GM12878 (cell line): ENCODE data around the gene DNAAF5. TPM values are rescaled to one million over a fixed set of nuclear protein-coding genes. Genes with fewer than 3 reads are reported as not detected.

Experiments used
- ATAC-seq: fragments of 200-7000 bp; cut with Tn5 transposase; 3 replicates; pipeline ENCODE4 v1.9.1; 2020; ENCODE audit warnings: mild to moderate bottlenecking, moderate library complexity
- BruUV-seq: library from RNA; stranded (reverse); fragments of 400-500 nt; replicated peaks from 2 replicates; lab custom pipeline; 2021; lab: Mats Ljungman, UMichigan
- CTCF ChIA-PET: fragments of 300-600 bp; sonication (Branson Sonifier 250); formaldehyde crosslinking; extraction: SDS; loops from one replicate; lab custom pipeline; 2021; ENCODE audit warnings: inconsistent platforms; lab: Yijun Ruan, JAX
- POLR2A ChIA-PET: fragments of 350-600 bp; formaldehyde crosslinking; extraction: SDS; loops from one replicate; lab custom pipeline; 2021; ENCODE audit warnings: inconsistent platforms; lab: Charles Lee
- RAD21 ChIA-PET: fragments of 300-600 bp; sonication (Branson Sonifier 250); formaldehyde crosslinking; loops from one replicate; lab custom pipeline; 2023; ENCODE audit warnings: antibody characterized with exemption; ENCODE audit not compliant: unreplicated experiment; lab: Charles Lee
- SMC1A ChIA-PET: fragments of 300-600 bp; sonication (Branson Sonifier 250); formaldehyde crosslinking; loops from one replicate; lab custom pipeline; 2023; ENCODE audit not compliant: unreplicated experiment, uncharacterized antibody; lab: Charles Lee
- DNase-seq: peaks from one replicate; pipeline ENCODE4 v3.0.0-alpha.2; 2011; ENCODE audit warnings: low read depth, low spot score
- FAIRE-seq: peaks from 3 replicates; lab custom pipeline; 2011; peaks lifted over from hg19 to GRCh38; lab: Jason Lieb, UNC
- H2AFZ ChIP-seq: 2 replicates; pipeline ENCODE4 v1.6.0; 2011; ENCODE audit warnings: low read depth, low read length, control low read depth; ENCODE audit not compliant: control insufficient read depth
- H3K27ac ChIP-seq: 2 replicates; pipeline ENCODE4 v1.5.1; 2011; ENCODE audit warnings: control low read depth; ENCODE audit not compliant: control insufficient read depth, insufficient read depth
- H3K27me3 ChIP-seq, 2 experiments: replicated peaks in 1 of 2; 2 replicates each; pipeline versions ENCODE4 v1.6.0 to v1.6.1; 2011; ENCODE audit warnings: low read length in 1 of 2; ENCODE audit not compliant: control insufficient read depth in 2 of 2, insufficient read depth in 2 of 2
- H3K36me3 ChIP-seq, 2 experiments: 2 replicates each; pipeline ENCODE4 v1.5.1; 2011; ENCODE audit warnings: low read length in 1 of 2; ENCODE audit not compliant: control insufficient read depth in 2 of 2, insufficient read depth in 2 of 2
- H3K4me1 ChIP-seq: 2 replicates; pipeline ENCODE4 v1.6.1; 2011; ENCODE audit warnings: mild to moderate bottlenecking, low read length, moderate library complexity, mixed read lengths; ENCODE audit not compliant: control insufficient read depth, insufficient read depth
- H3K4me2 ChIP-seq: 2 replicates; pipeline ENCODE4 v1.6.0; 2011; ENCODE audit warnings: control low read depth; ENCODE audit not compliant: control insufficient read depth, insufficient read depth
- H3K4me3 ChIP-seq: fragments of 200-600 bp; sonication (generic); 2 replicates; pipeline ENCODE4 v1.5.1; 2016
- H3K79me2 ChIP-seq: 2 replicates; pipeline ENCODE4 v1.6.0; 2011; ENCODE audit warnings: low read length; ENCODE audit not compliant: control insufficient read depth, insufficient read depth
- H3K9ac ChIP-seq: 2 replicates; pipeline ENCODE4 v1.8.0; 2011; ENCODE audit warnings: low read length, control low read depth, mixed read lengths; ENCODE audit not compliant: control insufficient read depth, insufficient read depth
- H3K9me3 ChIP-seq: replicated peaks from 3 replicates; pipeline ENCODE4 v1.5.1; 2011; ENCODE audit warnings: mild to moderate bottlenecking, low read length; ENCODE audit not compliant: control insufficient read depth, insufficient read depth
- H4K20me1 ChIP-seq: 2 replicates; pipeline ENCODE4 v1.6.0; 2011; ENCODE audit not compliant: control insufficient read depth, insufficient read depth
- ATF3 ChIP-seq: IDR thresholded peaks from 2 replicates; pipeline ENCODE4 v1.6.1; 2011; ENCODE audit warnings: low read depth, mild to moderate bottlenecking, low read length, moderate library complexity, borderline replicate concordance; ENCODE audit errors: extremely low read depth
- GATAD2B ChIP-seq: fragments of 450-650 bp; conservative IDR thresholded peaks from 2 replicates; pipeline ENCODE4 v1.6.1; 2017; ENCODE audit warnings: low read depth, mild to moderate bottlenecking, moderate library complexity
- SMAD1 ChIP-seq: fragments of 450-650 bp; IDR thresholded peaks from 2 replicates; pipeline ENCODE4 v1.6.1; 2018; ENCODE audit warnings: mild to moderate bottlenecking, low read depth; ENCODE audit not compliant: partially characterized antibody
- SUPT20H ChIP-seq: IDR thresholded peaks from 2 replicates; pipeline ENCODE4 v1.6.1; 2011; ENCODE audit warnings: low read depth, mild to moderate bottlenecking, low read length, moderate library complexity, borderline replicate concordance; ENCODE audit not compliant: control insufficient read depth
- WGBS: methylation state at CpG from one replicate; pipeline ENCODE4 v1.1.6; 2016; ENCODE audit warnings: low lambda C conversion rate; ENCODE audit not compliant: insufficient replicate concordance, insufficient coverage; ENCODE audit errors: missing lambda C conversion rate; 5-methylcytosine and 5-hydroxymethylcytosine counted together
- in situ Hi-C: fragments of 300-500 bp; cut with MboI; formaldehyde crosslinking; loops from 9 replicates; pipeline ENCODE4 v1.14.3; 2018; ENCODE audit warnings: mixed read lengths
- intact Hi-C: fragments of 100-400 bp; cut with micrococcal nuclease; formaldehyde crosslinking; loops from one replicate; pipeline ENCODE4 v1.14.2; 2022; ENCODE audit not compliant: unreplicated experiment
- polyA plus RNA-seq, 11 experiments: library from polyadenylated mRNA; depleted of rRNA in 4 of 11; unstranded in 6 of 11; stranded (reverse) in 5 of 11; fragments of >200 nt; fragmentation: Nextera tagmentation in 4 of 11; fragmentation: Illumina TruSeq in 1 of 11; extraction: Ambion mirVana in 4 of 11; extraction: Trizol in 1 of 11; gene quantifications; 1 replicate in 1 of 11; 2 replicates in 10 of 11; pipeline versions ENCODE4 v1.2.1 to v1.2.3, GENCODE V29; 2011 to 2016; ENCODE audit warnings: inconsistent platforms in 2 of 11, missing spikeins in 2 of 11, low read depth in 1 of 11
- total RNA-seq, 4 experiments: library from RNA; depleted of rRNA in 3 of 4; stranded (reverse); fragments of >200 nt in 3 of 4; fragmentation: Illumina TruSeq in 1 of 4; extraction: Trizol in 1 of 4; gene quantifications; 2 replicates each; pipeline versions ENCODE4 v1.2.1 to v1.2.3, GENCODE V29; 2013 to 2021

The DNAAF5 gene
- total and polyA plus RNA-seq, 10 of the 15 experiments (the other 5 are each of a cell fraction or from before 2014, with no cell fraction given) = 1.8 to 38.3 (median 9.2) TPM

- intact Hi-C loops = loop anchor here (5.0 kb wide), 1 partner anchor 451 kb away; no protein-coding TSS in a partner anchor
- RAD21 ChIA-PET = interaction anchor here (1.0 kb wide), 1 partner anchor 169 kb away, joined by 3 read pairs; no protein-coding TSS in a partner anchor
- no peak for FAIRE-seq
- BruUV-seq = no TSS peak
- Histone ChIP-seq H3K4me2 (no peak overlapping the region), H4K20me1 (no peaks in the 10 kb centered on the region), H2AFZ (no peak overlapping the region), H3K9ac (no peak overlapping the region), H3K27ac (no peak overlapping the region), H3K4me3 (no peak overlapping the region), H3K9me3 (no peaks in the 10 kb centered on the region), H3K4me1 (no peaks in the 10 kb centered on the region), H3K36me3 (peaks cover 0 to 2% of the 10 kb centered on the region in 2 experiments; a peak in 3 of 4 replicates), H3K79me2 (no peaks in the 10 kb centered on the region), H3K27me3 (no peaks in the 10 kb centered on the region)
- no peak for ATAC-seq
- WGBS = 94% methylated on average over 30 of the region's 32 CpGs
- TF ChIP-seq GATAD2B (no peak), SMAD1 (no peak), ATF3 (no peak)
- CTCF ChIA-PET = interaction anchor here (1.4 kb wide), 1 partner anchor 452 kb away, joined by 6 read pairs; no protein-coding TSS in a partner anchor
- POLR2A ChIA-PET = no interaction called here
- DNase-seq = no peak
- SMC1A ChIA-PET = no interaction called here
- in situ Hi-C loops = no loop called here
Measured at GRCh38 chr7:772861-773621, 46.5 kb downstream of the DNAAF5 start.

- POLR2A ChIA-PET = no interaction called here
- H3K36me3 ChIP-seq = peaks cover 0 to 2% of the 10 kb centered on the region in 2 experiments; a peak in 3 of 4 replicates
- FAIRE-seq = no peak
Measured at GRCh38 chr7:773622-773915, 47.1 kb downstream of the DNAAF5 start.

More at GRCh38 chr7:773622-773915, 47.1 kb downstream of the DNAAF5 start:
- no peaks in the 10 kb centered on the region for H3K79me2 ChIP-seq
- H3K4me1 ChIP-seq = no peaks in the 10 kb centered on the region
- H3K4me3 ChIP-seq = no peak overlapping the region
- no peak overlapping the region for H2AFZ ChIP-seq
- no TSS peak for BruUV-seq
- ChIA-PET RAD21 (no interaction called here), CTCF (interaction anchor here (1.3 to 1.4 kb wide), 2 partner anchors 42 to 452 kb away, joined by 3 to 6 read pairs; no protein-coding TSS in a partner anchor), SMC1A (no interaction called here)
- DNase-seq (no peak), ATAC-seq (no peak)
- TF ChIP-seq SUPT20H = no peak
- no peak overlapping the region for H3K27ac ChIP-seq
- no peaks in the 10 kb centered on the region for H3K9me3 ChIP-seq
- H4K20me1 ChIP-seq = no peaks in the 10 kb centered on the region
- H3K27me3 ChIP-seq = no peaks in the 10 kb centered on the region
- no peak overlapping the region for H3K9ac ChIP-seq
- intact Hi-C loops = loop anchor here (5.0 kb wide), 1 partner anchor 451 kb away; no protein-coding TSS in a partner anchor
- no peak overlapping the region for H3K4me2 ChIP-seq
- in situ Hi-C loops = no loop called here
- WGBS = 89% methylated on average over 12 of the region's 12 CpGs
